WTC11 (cell line): ENCODE data around the gene CCR8. TPM values are rescaled to one million over a fixed set of nuclear protein-coding genes. Genes with fewer than 3 reads are reported as not detected.

Experiments
- ATAC-seq: fragments of 200-7000 bp; cut with Tn5 transposase; 2 replicates; pipeline ENCODE4 v1.10.0; 2021; ENCODE audit warnings: mild to moderate bottlenecking, moderate library complexity
- CTCF ChIA-PET: fragments of 300-600 bp; sonication (Branson Sonifier 250); formaldehyde crosslinking; loops from one replicate; lab custom pipeline; 2021; ENCODE audit warnings: antibody characterized with exemption; lab: Charles Lee
- POLR2A ChIA-PET: fragments of 350-600 bp; sonication (Branson Sonifier 250); formaldehyde crosslinking; loops from one replicate; lab custom pipeline; 2021; ENCODE audit warnings: antibody characterized with exemption; lab: Charles Lee
- DNase-seq: peaks from one replicate; pipeline ENCODE4 v3.0.0; 2021; ENCODE audit warnings: low spot score
- H3K27ac Mint-ChIP-seq: 2 replicates; pipeline ENCODE4 v1.8.0; 2021; ENCODE audit warnings: mixed read lengths
- H3K27me3 Mint-ChIP-seq: 2 replicates; pipeline ENCODE4 v1.8.0; 2021; ENCODE audit warnings: low read depth, mild to moderate bottlenecking, moderate library complexity, mixed read lengths
- H3K36me3 Mint-ChIP-seq: 2 replicates; pipeline ENCODE4 v1.8.0; 2021; ENCODE audit warnings: mixed read lengths
- H3K4me1 Mint-ChIP-seq: 2 replicates; pipeline ENCODE4 v1.8.0; 2022; ENCODE audit warnings: mixed read lengths
- H3K4me3 Mint-ChIP-seq: 2 replicates; pipeline ENCODE4 v1.8.0; 2021; ENCODE audit warnings: mild to moderate bottlenecking, moderate library complexity, mixed read lengths
- H3K9me3 Mint-ChIP-seq: 2 replicates; pipeline ENCODE4 v1.8.0; 2021; ENCODE audit warnings: mixed read lengths
- ATF1 ChIP-seq: sonication (generic); formaldehyde crosslinking; IDR thresholded peaks from 2 replicates; pipeline ENCODE4 v1.8.1; 2023; ENCODE audit warnings: mild to moderate bottlenecking, moderate library complexity, missing genetic modification reagents
- ATF2 ChIP-seq: sonication (generic); formaldehyde crosslinking; IDR thresholded peaks from 2 replicates; pipeline ENCODE4 v1.8.1; 2022; ENCODE audit warnings: low read depth, missing genetic modification reagents, borderline replicate concordance
- CREM ChIP-seq: sonication (generic); formaldehyde crosslinking; IDR thresholded peaks from 2 replicates; pipeline ENCODE4 v1.8.1; 2022; ENCODE audit warnings: mild to moderate bottlenecking, missing genetic modification reagents, moderate library complexity
- E2F1 ChIP-seq: sonication (generic); formaldehyde crosslinking; IDR thresholded peaks from 2 replicates; pipeline ENCODE4 v1.8.0; 2022; ENCODE audit warnings: mild to moderate bottlenecking, missing genetic modification reagents
- E2F4 ChIP-seq: sonication (generic); formaldehyde crosslinking; IDR thresholded peaks from 2 replicates; pipeline ENCODE4 v1.8.1; 2022; ENCODE audit warnings: low read depth, mild to moderate bottlenecking, moderate library complexity, missing genetic modification reagents, borderline replicate concordance
- EMX1 ChIP-seq: fragments of 250-450 bp; sonication (Bioruptor Pico); IDR thresholded peaks from 2 replicates; pipeline ENCODE4 v1.8.0; 2021; ENCODE audit warnings: mild to moderate bottlenecking
- ESRRA ChIP-seq: sonication (generic); formaldehyde crosslinking; IDR thresholded peaks from 2 replicates; pipeline ENCODE4 v1.8.1; 2022; ENCODE audit warnings: mild to moderate bottlenecking, missing genetic modification reagents, borderline replicate concordance
- FOXJ3 ChIP-seq: sonication (generic); formaldehyde crosslinking; IDR thresholded peaks from 2 replicates; pipeline ENCODE4 v1.9.0; 2021; ENCODE audit warnings: missing genetic modification reagents, mild to moderate bottlenecking, borderline replicate concordance
- FOXP4 ChIP-seq: sonication (generic); formaldehyde crosslinking; IDR thresholded peaks from 2 replicates; pipeline ENCODE4 v1.8.0; 2022; ENCODE audit warnings: mild to moderate bottlenecking, missing genetic modification reagents
- HMGXB4 ChIP-seq: sonication (generic); formaldehyde crosslinking; IDR thresholded peaks from 2 replicates; pipeline ENCODE4 v1.8.1; 2023; ENCODE audit warnings: mild to moderate bottlenecking, moderate library complexity, missing genetic modification reagents
- JUN ChIP-seq: sonication (generic); formaldehyde crosslinking; IDR thresholded peaks from 2 replicates; pipeline ENCODE4 v1.8.0; 2023; ENCODE audit warnings: mild to moderate bottlenecking, missing genetic modification reagents
- MLX ChIP-seq: sonication (generic); formaldehyde crosslinking; IDR thresholded peaks from 2 replicates; pipeline ENCODE4 v1.8.1; 2023; ENCODE audit warnings: mild to moderate bottlenecking, missing genetic modification reagents, moderate library complexity
- SP1 ChIP-seq: sonication (generic); formaldehyde crosslinking; conservative IDR thresholded peaks from 2 replicates; pipeline ENCODE4 v1.8.1; 2022; ENCODE audit warnings: missing genetic modification reagents
- TCF7 ChIP-seq: sonication (generic); formaldehyde crosslinking; IDR thresholded peaks from 2 replicates; pipeline ENCODE4 v1.8.0; 2022; ENCODE audit warnings: mild to moderate bottlenecking, low read depth, missing genetic modification reagents, moderate library complexity
- TP53 ChIP-seq: sonication (generic); formaldehyde crosslinking; IDR thresholded peaks from 2 replicates; pipeline ENCODE4 v1.8.1; 2023; ENCODE audit warnings: mild to moderate bottlenecking, missing genetic modification reagents
- USF1 ChIP-seq: sonication (generic); formaldehyde crosslinking; IDR thresholded peaks from 2 replicates; pipeline ENCODE4 v1.8.0; 2022; ENCODE audit warnings: mild to moderate bottlenecking, missing genetic modification reagents
- ZNF219 ChIP-seq: sonication (generic); formaldehyde crosslinking; IDR thresholded peaks from 2 replicates; pipeline ENCODE4 v1.8.0; 2023; ENCODE audit warnings: missing genetic modification reagents, mild to moderate bottlenecking, borderline replicate concordance
- ZNF416 ChIP-seq: fragments of 250-450 bp; sonication (Bioruptor Pico); IDR thresholded peaks from 2 replicates; pipeline ENCODE4 v1.9.0; 2021; ENCODE audit warnings: mild to moderate bottlenecking, inconsistent platforms
- ZSCAN18 ChIP-seq: fragments of 250-450 bp; sonication (Bioruptor Pico); IDR thresholded peaks from 2 replicates; pipeline ENCODE4 v2.1.2; 2022; ENCODE audit warnings: mild to moderate bottlenecking, moderate library complexity
- total RNA-seq: library from RNA; stranded (reverse); gene quantifications from 3 replicates; pipeline ENCODE4 v1.2.3, GENCODE V29; 2021

Gene CCR8
- total RNA-seq, 1 experiment from 2014 or later = 0.33 TPM

- TF ChIP-seq E2F4 (no peak), ATF1 (CRISPR knock-in tag) (no peak), ESRRA (no peak), ZSCAN18 (CRISPR knock-in tag) (no peak), CREM (CRISPR knock-in tag) (no peak)
- TF ChIP-seq, all 79 proteins: peak for 4
These were observed 41.2 kb upstream of the CCR8 start (continued) for GRCh38 chr3:39288300-39288808.

- no peaks in the 10 kb centered on the region for H3K27me3 Mint-ChIP-seq
These were observed 40.4 kb upstream of the CCR8 start for GRCh38 chr3:39289107-39289506.

More at GRCh38 chr3:39289107-39289506, 40.4 kb upstream of the CCR8 start:
- Mint-ChIP-seq H3K4me1 (peaks cover 5% of the 10 kb centered on the region), H3K27ac (no peak overlapping the region), H3K9me3 (no peaks in the 10 kb centered on the region), H3K4me3 (no peak overlapping the region), H3K36me3 (no peaks in the 10 kb centered on the region)
- DNase-seq = no peak
- POLR2A ChIA-PET = interaction anchor here (1.0 to 1.4 kb wide), 5 partner anchors 89 to 181 kb away, joined by 3 to 7 read pairs (median 5); partner anchors contain the start of genes GORASP1 and TTC21A
- ATAC-seq = no peak
- CTCF ChIA-PET = interaction anchor here (0.5 to 9.4 kb wide), 72 partner anchors 8 to 846 kb away, joined by 3 to 291 read pairs (median 7); partner anchors contain the start of genes CCR8, CX3CR1, GORASP1 and TTC21A
- no peak for TF ChIP-seq ZNF416 (CRISPR knock-in tag)
- no peak for TF ChIP-seq JUN (CRISPR knock-in tag)
- TF ChIP-seq ATF2 (CRISPR knock-in tag) = no peak
- no peak for TF ChIP-seq MLX (CRISPR knock-in tag)
- TF ChIP-seq SP1 (CRISPR knock-in tag) = no peak
- TF ChIP-seq ZNF219 (CRISPR knock-in tag) = no peak
- TF ChIP-seq FOXP4 (CRISPR knock-in tag) = no peak
- TF ChIP-seq TCF7 = no peak
- no peak for TF ChIP-seq HMGXB4 (CRISPR knock-in tag)
- TF ChIP-seq E2F1 (CRISPR knock-in tag) = no peak
- no peak for TF ChIP-seq EMX1 (CRISPR knock-in tag)
- no peak for TF ChIP-seq USF1
- no peak for TF ChIP-seq TP53 (CRISPR knock-in tag)
- no peak for TF ChIP-seq FOXJ3 (CRISPR knock-in tag)
